GM18526 (cell line): ENCODE measurements around the gene MECP2.

Source experiments
- POLR2A ChIP-seq: IDR thresholded peaks from 3 replicates; pipeline ENCODE4 v1.6.1; 2011; ENCODE audit not compliant: insufficient read length; ENCODE audit errors: extremely low read depth

MECP2 gene

GRCh38 chrX:154123241-154124219 is 26.0 kb upstream of the MECP2 start:
- TF ChIP-seq POLR2A: no peak

GRCh38 chrX:154121961-154122360 is 24.4 kb upstream of the MECP2 start:
- no peak for TF ChIP-seq POLR2A

GRCh38 chrX:154121207-154121606 is 23.7 kb upstream of the MECP2 start:
- TF ChIP-seq POLR2A: no peak

GRCh38 chrX:154120567-154120966 is 23.1 kb upstream of the MECP2 start:
- no peak for TF ChIP-seq POLR2A

- TF ChIP-seq POLR2A: no peak
Observed at GRCh38 chrX:154117566-154117965, 20.0 kb upstream of the MECP2 start.

- no peak for TF ChIP-seq POLR2A
Observed at GRCh38 chrX:154116426-154117211, 19.1 kb upstream of the MECP2 start.

GRCh38 chrX:154115750-154116149 is 18.2 kb upstream of the MECP2 start:
- no peak for TF ChIP-seq POLR2A

GRCh38 chrX:154115071-154115470 is 17.6 kb upstream of the MECP2 start:
- no peak for TF ChIP-seq POLR2A

- no peak for TF ChIP-seq POLR2A
Observed at GRCh38 chrX:154114652-154115051, 17.1 kb upstream of the MECP2 start.

- no peak for TF ChIP-seq POLR2A
Observed at GRCh38 chrX:154113729-154114128, 16.2 kb upstream of the MECP2 start.

- no peak for TF ChIP-seq POLR2A
Observed at GRCh38 chrX:154098551-154098950, 1.0 kb upstream of the MECP2 start.

- TF ChIP-seq POLR2A: no peak
Observed at GRCh38 chrX:154097003-154097588, 421 bp downstream of the MECP2 start.

- TF ChIP-seq POLR2A: no peak
Observed at GRCh38 chrX:154096140-154097002, 1.1 kb downstream of the MECP2 start.

- TF ChIP-seq POLR2A: no peak
Observed at GRCh38 chrX:154094833-154095232, 2.7 kb downstream of the MECP2 start.

GRCh38 chrX:154093965-154094364 is 3.6 kb downstream of the MECP2 start:
- TF ChIP-seq POLR2A: no peak
